Gastroesophageal sphincter (tissue), 3 donors: ENCODE data around the gene GALNT2.

Experiments used
- CTCF ChIP-seq, 4 experiments: fragments of 200-600 bp in 2 of 4; fragments of 450-650 bp in 2 of 4; sonication (generic) in 1 of 4; IDR thresholded peaks; one replicate each; pipeline ENCODE4 v1.5.1; 2017 to 2019; ENCODE audit warnings: antibody characterized with exemption in 4 of 4, mild to moderate bottlenecking in 2 of 4, moderate library complexity in 2 of 4
- EP300 ChIP-seq: sonication (generic); formaldehyde crosslinking; IDR thresholded peaks from one replicate; pipeline ENCODE4 v1.6.1; 2017; ENCODE audit warnings: antibody characterized with exemption, mild to moderate bottlenecking

GRCh38 chr1:230109895-230110667 is 43.0 kb downstream of the GALNT2 start:
- TF ChIP-seq CTCF (IDR thresholded peaks at IDR 0.05) (peak in 1 of 4 experiments; percentile 23), EP300 (no peak)
